GM18526 (cell line): ENCODE results near the gene CEACAM1.

ENCODE experiments used
- POLR2A ChIP-seq: IDR thresholded peaks from 3 replicates; pipeline ENCODE4 v1.6.1; 2011; ENCODE audit not compliant: insufficient read length; ENCODE audit errors: extremely low read depth

Gene CEACAM1

DNA sequence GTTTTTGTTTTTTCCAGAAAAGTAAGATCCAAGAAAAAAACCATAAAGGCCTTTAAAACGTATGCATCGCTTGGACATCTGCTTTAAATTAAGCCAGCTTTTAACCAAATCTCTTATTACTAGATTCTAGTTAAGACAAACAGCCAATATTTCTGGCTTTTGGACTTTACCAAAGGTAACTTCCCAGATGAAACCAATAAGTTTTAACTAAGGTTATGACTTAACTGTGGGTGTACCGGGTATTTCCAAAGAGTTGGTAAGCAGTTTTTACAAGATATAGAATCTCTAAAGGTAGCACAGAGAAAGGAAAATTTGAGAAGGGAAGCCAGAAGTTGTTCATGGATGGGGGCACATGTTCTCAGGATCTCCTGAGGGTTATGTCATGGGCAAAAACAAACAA, 34.0 kb downstream of the CEACAM1 start:
- TF ChIP-seq POLR2A, result no peak

DNA sequence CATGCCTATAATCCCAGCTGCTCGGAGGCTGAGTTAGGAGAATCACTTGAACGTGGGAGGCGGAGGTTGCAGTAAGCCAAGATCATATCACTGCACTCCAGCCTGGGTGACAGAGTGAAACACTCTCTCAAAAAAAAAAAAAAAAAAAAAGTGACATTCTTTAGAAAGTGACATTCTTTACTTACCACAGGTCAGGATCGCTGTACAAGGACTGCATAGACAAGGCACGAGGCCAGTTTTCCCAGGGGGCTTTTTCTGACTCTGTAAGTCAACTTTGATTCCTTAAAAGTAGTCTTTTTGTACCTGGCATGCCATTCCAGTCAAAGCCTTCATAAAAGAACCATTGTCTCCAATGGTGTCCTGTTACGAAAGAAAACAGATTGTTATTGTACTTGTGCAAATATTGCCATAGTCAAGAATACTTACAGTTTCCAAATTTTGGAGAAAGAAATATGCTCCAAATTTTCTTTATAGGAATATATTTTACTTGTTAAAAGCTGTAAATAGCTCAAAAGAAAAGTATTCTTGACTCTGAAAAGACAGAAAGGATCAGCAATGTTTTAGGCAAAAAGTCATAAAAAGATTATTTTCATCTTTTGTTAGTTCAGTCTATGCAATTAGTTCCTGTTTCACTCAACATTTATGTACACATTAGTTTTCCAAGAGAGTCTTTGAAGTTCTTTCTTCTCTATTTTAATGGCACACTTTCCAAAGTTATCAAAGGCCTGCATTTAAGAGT, 39.3 kb downstream of the CEACAM1 start:
- no peak for TF ChIP-seq POLR2A

DNA sequence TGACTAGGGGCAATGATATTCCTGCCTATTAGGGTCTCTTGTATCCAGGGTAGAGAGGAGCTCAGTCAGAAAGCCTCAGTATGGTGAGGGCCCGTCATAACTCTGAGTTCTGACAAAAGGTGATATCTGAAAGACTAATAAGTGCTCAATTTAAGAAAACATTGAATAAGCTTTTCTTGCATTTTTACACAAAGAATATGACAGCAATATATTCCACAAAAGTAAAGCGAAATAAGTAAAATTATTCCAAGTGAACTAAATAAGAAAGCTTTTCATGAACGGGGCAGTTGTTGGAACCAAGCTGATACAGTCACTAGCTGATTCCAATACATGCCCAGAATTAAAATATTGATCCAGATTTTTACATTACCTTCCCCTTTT, 40.5 kb downstream of the CEACAM1 start:
- TF ChIP-seq POLR2A, result no peak

DNA sequence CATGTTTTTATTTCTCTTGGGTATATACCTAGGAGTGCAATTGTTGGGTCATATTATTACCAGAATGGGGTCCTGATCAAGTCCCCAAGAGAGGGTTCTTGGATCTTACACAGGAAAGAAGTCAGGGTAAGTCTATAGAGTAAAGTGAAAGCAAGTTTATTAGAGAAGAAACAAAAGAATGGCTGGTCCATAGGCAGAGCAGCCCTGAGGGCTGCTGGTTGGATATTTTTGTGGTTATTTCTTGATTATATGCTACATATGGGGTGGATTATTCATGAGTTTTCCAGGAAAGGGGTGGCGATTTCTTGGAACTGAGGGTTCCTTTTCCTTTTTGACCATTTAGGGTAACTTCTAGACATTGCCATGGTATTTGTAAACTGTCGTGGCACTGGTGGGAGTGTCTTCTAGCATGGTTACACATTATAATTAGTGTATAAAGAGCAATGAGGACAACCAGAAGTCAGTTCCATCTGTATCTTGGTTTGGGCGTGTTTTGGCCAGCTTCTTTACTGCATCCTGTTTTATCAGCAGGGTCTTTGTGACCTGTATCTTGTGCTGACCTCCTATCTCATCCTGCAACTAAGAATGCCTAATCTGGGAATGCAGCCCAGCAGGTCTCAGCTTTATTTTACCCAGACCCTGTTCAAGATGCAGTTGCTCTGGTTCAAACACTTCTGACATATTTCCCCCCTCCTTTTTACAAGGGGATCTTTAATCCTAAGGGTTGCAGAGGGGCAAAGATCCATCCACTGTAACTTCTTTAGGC, 41.1 kb downstream of the CEACAM1 start:
- TF ChIP-seq POLR2A, result no peak

DNA sequence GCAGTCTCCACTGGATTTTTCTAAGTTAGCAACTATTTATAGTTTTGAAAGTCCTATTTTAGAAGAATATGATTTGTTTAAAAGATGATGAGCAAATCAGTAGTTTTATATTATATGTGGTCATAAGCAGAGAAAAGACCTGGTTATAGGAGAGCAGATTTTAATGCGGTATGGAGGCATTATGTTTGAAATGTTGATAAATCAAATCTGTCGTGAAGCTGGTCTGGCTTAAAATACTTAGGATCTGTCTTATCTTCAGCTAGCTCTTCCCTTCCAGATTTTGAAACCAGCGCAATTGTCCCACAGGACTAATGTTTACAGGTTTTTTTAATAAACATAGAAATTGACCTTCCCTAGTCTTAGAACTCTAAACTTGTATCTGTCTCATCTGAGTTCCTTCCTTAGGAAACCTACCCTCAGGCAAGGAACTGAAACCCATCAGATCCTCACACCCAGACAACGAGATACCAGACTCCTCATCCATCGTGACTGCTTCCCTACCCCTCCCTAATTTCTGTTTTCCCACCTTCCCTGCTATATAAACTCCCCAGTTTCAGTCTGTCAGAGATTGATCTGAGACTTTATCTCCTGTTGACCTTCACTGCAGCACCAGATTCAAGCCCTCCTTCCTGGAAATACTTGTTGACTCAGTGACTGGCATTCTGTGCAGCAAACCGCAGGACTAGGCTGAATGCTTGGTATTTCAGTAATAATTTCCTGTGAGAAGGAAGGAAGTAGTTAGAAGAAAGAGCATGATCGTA, 47.8 kb downstream of the CEACAM1 start:
- no peak for TF ChIP-seq POLR2A

DNA sequence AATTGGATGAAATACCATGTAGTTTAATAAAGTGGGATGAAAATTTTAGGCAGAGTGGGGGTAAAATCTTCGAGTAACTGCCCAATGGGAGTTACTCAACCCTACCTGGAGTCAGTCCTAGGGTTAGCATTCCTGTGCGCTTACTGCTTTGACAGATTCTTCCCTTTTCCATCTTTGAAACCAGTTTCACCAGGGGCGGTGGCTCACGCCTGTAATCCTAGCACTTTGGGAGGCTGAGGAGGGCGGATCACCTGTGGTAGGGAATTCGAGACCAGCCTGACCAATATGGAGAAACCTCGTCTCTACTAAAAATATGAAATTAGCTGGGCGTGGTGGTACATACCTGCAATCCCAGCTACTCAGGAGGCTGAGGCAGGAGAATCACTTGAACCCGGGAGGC, 48.5 kb downstream of the CEACAM1 start:
- TF ChIP-seq POLR2A, result no peak

DNA sequence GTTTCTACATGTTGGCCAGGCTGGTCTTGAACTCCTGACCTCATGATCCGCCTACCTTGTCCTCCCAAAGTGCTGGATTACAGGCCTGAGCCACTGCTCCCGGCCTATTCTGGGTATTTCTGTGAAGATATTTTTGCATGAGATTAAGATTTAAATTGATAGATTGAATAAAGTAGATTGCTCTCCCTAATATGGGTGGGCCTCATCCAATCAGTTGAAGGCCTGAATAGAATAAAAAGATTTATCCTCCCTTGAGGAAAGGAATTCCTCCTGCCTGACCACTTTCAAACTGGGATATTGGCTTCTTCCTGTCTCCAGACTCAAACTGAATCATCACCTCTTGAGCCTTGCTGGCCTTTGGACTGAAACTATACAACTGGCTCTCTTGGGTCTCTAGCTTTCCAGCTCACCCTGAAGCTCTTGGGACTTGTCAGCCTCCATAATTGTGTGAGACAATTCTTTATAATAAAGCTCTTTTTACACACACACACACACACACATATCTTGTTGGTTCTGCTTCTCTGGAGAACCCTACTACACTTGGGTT, 49.4 kb downstream of the CEACAM1 start:
- TF ChIP-seq POLR2A, result no peak

DNA sequence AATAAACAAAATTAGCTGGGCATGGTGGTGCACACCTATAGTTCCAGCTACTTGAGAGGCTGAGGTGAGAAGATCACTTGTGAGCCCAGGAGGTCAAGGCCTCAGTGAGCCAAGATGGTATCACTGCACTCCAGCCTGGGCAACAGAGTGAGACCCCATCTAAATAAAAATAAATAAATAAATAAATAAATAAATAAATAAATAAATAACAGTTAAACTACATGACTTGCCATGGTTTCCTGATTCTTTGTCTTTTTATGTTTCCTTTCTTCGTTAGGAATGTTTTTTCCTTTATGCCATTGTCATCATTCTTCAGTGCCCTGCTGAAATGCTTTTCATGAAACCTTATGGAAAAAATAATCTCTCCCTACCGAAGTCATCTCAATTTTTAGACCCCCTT, 50.3 kb downstream of the CEACAM1 start:
- no peak for TF ChIP-seq POLR2A

DNA sequence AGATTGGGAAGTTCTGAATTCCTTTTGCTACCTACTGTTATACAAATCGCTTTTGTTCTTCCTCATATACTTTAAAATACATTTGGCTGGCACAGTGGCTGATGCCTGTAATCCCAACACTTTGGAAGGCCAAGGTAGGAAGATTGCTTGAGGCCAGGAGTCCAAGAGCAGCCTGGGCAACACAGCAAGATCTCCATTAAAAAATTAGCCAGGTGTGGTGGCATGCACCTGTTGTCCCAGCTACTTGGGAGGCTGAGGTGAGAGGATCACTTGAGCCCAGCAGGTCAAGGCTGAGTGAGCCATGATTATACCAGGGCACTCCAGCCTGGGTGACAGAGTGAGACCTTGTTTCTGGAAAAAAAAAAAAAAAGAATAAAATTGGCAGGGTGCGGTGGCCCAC, 51.2 kb downstream of the CEACAM1 start:
- TF ChIP-seq POLR2A, result no peak

DNA sequence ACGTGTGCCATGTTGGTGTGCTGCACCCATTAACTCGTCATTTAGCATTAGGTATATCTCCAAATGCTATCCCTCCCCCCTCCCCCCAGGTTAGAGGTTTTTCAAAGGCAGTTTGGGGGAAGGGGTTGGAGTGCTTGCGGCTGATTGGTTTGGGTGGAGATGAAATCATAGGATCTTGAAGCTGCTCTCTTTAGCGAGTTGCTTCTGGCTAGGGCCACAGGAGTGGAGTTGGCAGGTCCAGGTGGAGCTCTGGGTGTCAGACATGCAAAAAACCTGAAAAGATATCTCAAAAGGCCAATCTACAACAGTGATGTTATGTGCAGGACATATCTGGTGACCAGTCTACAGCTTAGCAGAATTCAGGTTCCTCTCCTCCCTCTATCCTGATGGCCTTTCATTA, 52.9 kb downstream of the CEACAM1 start:
- TF ChIP-seq POLR2A, result no peak

DNA sequence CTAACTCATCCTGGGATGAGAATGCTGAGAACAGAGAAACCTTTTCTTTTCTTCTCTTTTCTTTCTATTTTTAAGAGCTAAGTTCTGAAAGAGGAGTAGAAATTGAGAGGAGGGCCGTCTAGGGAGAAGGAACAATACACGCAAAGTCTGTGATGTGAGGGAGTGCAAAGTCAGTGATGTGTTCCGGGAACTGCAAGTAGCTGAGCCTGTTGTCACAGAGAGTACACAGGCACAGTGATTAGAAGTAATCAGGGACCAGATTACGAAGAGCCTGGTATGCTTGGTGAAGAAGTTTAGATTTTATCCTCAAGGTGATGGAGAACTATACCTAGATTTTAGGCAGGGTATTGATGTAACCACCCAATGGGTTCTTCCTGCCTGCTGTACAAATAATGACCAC, 53.5 kb downstream of the CEACAM1 start:
- no peak for TF ChIP-seq POLR2A

DNA sequence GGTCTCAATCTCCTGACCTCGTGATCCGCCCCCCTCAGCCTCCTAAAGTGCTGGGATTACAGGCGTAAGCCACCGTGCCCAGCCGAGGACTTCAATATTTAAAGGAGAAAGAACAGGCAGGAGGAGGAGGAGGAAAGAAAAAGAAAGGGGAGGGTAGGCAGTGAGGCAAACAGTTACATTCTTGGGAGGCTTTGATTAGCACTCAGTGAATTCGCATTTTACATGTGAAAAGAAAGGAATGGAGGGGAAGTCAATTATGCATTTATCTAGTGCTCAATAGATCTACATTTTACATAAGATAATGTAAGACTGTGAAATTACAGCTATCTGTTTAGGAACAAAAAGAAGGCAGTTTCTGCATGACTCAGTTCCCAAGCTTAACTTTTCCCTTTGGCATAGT, 54.6 kb downstream of the CEACAM1 start:
- no peak for TF ChIP-seq POLR2A

DNA sequence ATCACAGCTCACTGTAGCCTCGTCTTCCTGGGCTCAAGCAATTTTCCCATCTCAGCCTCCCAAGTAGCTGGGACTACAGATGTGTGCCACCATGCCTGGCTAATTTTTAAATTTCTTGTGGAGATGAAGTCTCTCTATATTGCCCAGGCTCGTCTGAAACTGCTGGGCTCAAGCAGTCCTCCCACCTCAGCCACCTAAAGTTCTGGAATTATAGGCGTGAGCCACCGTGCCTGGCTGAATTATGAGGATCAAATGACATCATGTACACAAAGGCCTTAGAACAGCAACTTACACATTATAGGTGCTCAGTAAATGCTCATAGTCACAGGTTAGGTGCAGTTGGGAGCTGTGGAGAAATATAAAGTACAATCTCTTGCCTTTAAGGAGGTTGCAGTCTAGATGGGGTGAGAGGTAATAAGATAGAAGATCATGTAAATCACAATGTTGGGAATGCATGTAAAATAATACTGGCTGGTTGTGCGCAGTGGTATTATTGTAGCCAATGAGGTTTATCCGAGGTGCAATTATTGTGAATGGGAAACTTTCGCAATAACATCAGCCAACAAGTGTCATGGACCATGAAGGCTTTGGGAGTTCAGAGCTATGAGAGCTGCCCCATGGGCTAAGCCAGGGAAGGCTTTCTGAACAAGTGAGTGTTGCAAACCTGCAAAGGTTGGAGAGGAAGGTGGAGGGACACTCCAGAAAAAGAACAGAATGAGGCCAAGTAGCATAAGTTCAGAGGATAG, 55.7 kb downstream of the CEACAM1 start:
- TF ChIP-seq POLR2A, result no peak

DNA sequence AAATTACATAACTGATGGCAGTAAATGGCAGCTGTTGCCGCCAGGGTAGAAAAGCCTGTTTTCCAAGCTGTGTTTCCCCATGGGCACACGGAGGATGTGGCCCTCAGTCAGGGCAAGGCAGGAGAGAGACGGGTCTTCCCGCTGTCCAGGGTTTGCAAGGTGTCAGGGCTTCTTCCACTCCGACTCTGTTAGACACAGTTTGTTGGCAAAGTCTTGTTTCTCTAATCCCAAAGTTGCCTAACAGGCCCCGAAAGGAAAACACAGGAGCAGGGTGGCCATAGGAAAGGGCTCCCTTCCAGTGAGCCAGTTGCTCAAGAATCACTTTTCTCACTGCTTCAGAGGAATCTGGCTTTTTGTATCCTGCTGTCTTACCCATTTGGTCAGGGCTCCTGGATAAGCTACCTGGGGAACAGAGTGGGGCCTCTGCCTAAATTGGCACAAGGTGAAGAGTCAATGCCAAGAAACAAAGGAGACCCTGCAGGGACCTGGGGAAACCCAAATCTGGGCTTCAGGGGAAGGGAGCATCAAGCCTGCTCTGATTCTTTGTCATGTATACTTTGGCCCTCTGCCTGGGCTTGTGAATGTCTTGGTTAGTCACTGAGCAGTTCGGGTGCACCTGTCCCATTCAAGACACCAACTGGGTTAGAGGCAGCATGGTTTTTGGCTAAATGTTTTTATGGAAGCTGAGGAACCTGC, 56.6 kb downstream of the CEACAM1 start:
- no peak for TF ChIP-seq POLR2A
